Measurements from ENCODE around the gene DYSF.

Gene DYSF

DNA sequence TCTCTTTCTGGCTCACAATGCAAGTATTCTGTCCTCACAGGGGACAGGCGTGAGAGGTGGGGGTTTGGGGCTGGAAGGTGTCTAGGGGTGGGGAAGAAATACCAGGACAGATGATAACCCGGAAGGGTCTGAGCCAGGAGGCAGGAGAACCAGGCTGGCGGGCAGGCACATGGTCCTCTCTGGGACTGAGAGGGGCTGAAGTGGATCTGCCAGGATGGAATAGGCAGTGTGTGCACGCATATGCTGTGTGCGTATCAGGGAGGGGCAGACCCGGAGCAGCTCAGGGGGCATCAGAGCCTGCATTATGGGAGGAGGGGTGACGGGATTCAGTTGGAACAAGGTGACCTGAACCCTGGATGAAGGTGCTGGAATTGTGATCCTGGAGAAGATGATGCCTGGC, 157.3 kb downstream of the DYSF start:
- no peak for DNase-seq (ENCODE audit: low read depth)
- TF ChIP-seq, protein P1, sequence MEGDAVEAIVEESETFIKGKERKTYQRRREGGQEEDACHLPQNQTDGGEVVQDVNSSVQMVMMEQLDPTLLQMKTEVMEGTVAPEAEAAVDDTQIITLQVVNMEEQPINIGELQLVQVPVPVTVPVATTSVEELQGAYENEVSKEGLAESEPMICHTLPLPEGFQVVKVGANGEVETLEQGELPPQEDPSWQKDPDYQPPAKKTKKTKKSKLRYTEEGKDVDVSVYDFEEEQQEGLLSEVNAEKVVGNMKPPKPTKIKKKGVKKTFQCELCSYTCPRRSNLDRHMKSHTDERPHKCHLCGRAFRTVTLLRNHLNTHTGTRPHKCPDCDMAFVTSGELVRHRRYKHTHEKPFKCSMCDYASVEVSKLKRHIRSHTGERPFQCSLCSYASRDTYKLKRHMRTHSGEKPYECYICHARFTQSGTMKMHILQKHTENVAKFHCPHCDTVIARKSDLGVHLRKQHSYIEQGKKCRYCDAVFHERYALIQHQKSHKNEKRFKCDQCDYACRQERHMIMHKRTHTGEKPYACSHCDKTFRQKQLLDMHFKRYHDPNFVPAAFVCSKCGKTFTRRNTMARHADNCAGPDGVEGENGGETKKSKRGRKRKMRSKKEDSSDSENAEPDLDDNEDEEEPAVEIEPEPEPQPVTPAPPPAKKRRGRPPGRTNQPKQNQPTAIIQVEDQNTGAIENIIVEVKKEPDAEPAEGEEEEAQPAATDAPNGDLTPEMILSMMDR (IDR thresholded peaks at IDR 0.05; ENCODE audit: low read length, missing control alignments), result no peak
- no peak overlapping the region for H3K4me3 ChIP-seq (replicated peaks; ENCODE audit: low read depth, low read length)

DNA sequence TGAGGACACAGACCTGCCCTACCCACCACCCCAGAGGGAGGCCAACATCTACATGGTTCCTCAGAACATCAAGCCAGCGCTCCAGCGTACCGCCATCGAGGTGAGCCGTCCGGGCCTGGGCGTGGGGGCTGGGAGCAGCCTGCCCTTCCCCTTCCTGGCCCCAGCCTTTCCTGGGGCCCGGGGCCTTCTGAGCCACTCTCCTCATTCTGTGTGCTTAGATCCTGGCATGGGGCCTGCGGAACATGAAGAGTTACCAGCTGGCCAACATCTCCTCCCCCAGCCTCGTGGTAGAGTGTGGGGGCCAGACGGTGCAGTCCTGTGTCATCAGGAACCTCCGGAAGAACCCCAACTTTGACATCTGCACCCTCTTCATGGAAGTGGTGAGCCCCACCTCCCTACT, 157.9 kb downstream of the DYSF start:
- no peak overlapping the region for H3K4me3 ChIP-seq (replicated peaks; ENCODE audit: low read depth, low read length)
- no peak for DNase-seq (ENCODE audit: low read depth)
- TF ChIP-seq, protein P1 (IDR thresholded peaks at IDR 0.05; ENCODE audit: low read length, missing control alignments), result no peak

- H3K4me3 ChIP-seq (replicated peaks; ENCODE audit: low read depth, low read length), result no peak overlapping the region
- TF ChIP-seq, protein P1 (IDR thresholded peaks at IDR 0.05; ENCODE audit: low read length, missing control alignments), result no peak
- DNase-seq (ENCODE audit: low read depth), result no peak
These were observed 158.6 kb downstream of the DYSF start for GRCh38 chr2:71611781-71612527.

GRCh38 chr2:71612581-71613402, 159.4 kb downstream of the DYSF start:
- no peak overlapping the region for H3K4me3 ChIP-seq (replicated peaks; ENCODE audit: low read depth, low read length)
- no peak for DNase-seq (ENCODE audit: low read depth)
- TF ChIP-seq, protein P1 (IDR thresholded peaks at IDR 0.05; ENCODE audit: low read length, missing control alignments), result no peak

DNA sequence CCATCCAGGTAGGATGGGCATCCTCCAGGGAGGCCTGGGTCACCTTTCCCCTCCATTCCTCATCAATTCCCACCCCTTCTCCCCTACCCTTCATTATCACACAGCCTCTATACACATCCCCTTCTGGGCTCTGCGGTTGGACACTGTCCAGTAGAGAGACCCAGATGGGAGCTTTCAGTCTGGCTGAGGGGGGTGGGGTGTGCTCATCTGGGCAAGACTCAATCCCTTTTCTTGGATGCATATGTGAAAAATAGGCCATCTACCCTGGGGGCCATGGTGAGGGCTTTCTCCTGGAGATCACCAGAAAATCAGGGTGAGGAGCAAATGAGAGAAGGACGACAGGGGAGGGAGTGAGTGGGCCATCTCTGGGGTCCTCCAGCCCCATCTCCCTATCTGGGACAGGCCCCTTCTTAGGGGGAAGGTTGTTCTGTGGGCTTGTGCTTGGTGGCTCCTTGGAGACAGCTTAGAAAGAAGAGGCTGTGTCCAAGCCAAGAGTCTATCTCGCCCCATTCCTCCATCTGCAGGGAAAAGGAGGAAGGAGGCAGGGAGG, 160.1 kb downstream of the DYSF start:
- H3K4me3 ChIP-seq (replicated peaks; ENCODE audit: low read depth, low read length), result no peak overlapping the region
- TF ChIP-seq, protein P1 (IDR thresholded peaks at IDR 0.05; ENCODE audit: low read length, missing control alignments), result no peak
- DNase-seq (ENCODE audit: low read depth), result no peak

- TF ChIP-seq, protein P1 (IDR thresholded peaks at IDR 0.05; ENCODE audit: low read length, missing control alignments), result no peak
- DNase-seq (ENCODE audit: low read depth), result no peak
- H3K4me3 ChIP-seq (replicated peaks; ENCODE audit: low read depth, low read length), result no peak overlapping the region
These were observed 160.9 kb downstream of the DYSF start for GRCh38 chr2:71613953-71614925.
